Skeletal muscle tissue (tissue), 4 donors: ENCODE data around the gene PHAF1. TPM values are rescaled to one million over a fixed set of nuclear protein-coding genes. Genes with fewer than 3 reads are reported as not detected.

Experiments used
- H3K27ac ChIP-seq: one replicate; pipeline ENCODE4 v1.7.0; 2013; ENCODE audit warnings: mild to moderate bottlenecking, low read depth, low read length, inconsistent platforms
- H3K27me3 ChIP-seq, 3 donors: one replicate each; pipeline ENCODE4 v1.7.0; 2013; ENCODE audit warnings: low read length in 3 of 3; ENCODE audit not compliant: control insufficient read depth in 3 of 3, insufficient read depth in 3 of 3
- H3K36me3 ChIP-seq, 3 donors: one replicate each; pipeline ENCODE4 v1.7.0; 2013; ENCODE audit warnings: low read length in 3 of 3; ENCODE audit not compliant: control insufficient read depth in 3 of 3, insufficient read depth in 3 of 3
- H3K4me1 ChIP-seq, 3 donors: one replicate each; pipeline ENCODE4 v1.7.0; 2013; ENCODE audit warnings: low read length in 3 of 3, mild to moderate bottlenecking in 3 of 3; ENCODE audit not compliant: control insufficient read depth in 3 of 3, insufficient read depth in 3 of 3
- H3K4me3 ChIP-seq, 3 donors: one replicate each; pipeline ENCODE4 v1.7.0; 2013; ENCODE audit warnings: low read length in 3 of 3
- H3K9ac ChIP-seq, 3 donors: one replicate each; pipeline ENCODE4 v1.7.0; 2013; ENCODE audit warnings: low read length in 3 of 3, mild to moderate bottlenecking in 3 of 3, moderate library complexity in 2 of 3, low read depth in 1 of 3
- H3K9me3 ChIP-seq, 3 donors: one replicate each; pipeline ENCODE4 v1.7.0; 2013; ENCODE audit warnings: low read length in 3 of 3; ENCODE audit not compliant: control insufficient read depth in 3 of 3
- total RNA-seq: library from RNA; depleted of rRNA; stranded (reverse); fragments of >200 nt; gene quantifications from one replicate; pipeline ENCODE4 v1.2.3, GENCODE V29; 2014
- donor health status: Osteomylitis.

Gene PHAF1
- total RNA-seq, 1 donor from 2014 or later: 17.7 TPM

GRCh38 chr16:67086822-67087221 lies 22.9 kb upstream of the PHAF1 start:
- Histone ChIP-seq H3K27me3 (no peaks in the 10 kb centered on the region), H3K36me3 (peaks cover 0 to 3% (median 0%) of the 10 kb centered on the region in 3 donors), H3K27ac (no peak overlapping the region), H3K4me1 (peaks cover 6 to 14% (median 9%) of the 10 kb centered on the region in 3 donors), H3K9ac (no peak overlapping the region), H3K4me3 (no peak overlapping the region), H3K9me3 (no peaks in the 10 kb centered on the region)

- Histone ChIP-seq H3K9ac (no peak overlapping the region), H3K4me3 (no peak overlapping the region), H3K4me1 (peaks cover 6 to 14% (median 9%) of the 10 kb centered on the region in 3 donors), H3K27ac (no peak overlapping the region), H3K36me3 (peaks cover 0 to 3% (median 0%) of the 10 kb centered on the region in 3 donors), H3K9me3 (no peaks in the 10 kb centered on the region), H3K27me3 (no peaks in the 10 kb centered on the region)
Observed at GRCh38 chr16:67087291-67087690, 22.4 kb upstream of the PHAF1 start.

- peaks cover 0 to 3% (median 0%) of the 10 kb centered on the region in 3 donors for H3K36me3 ChIP-seq
- H3K27ac ChIP-seq: no peak overlapping the region
Observed at GRCh38 chr16:67087803-67088202, 21.9 kb upstream of the PHAF1 start.

DNA sequence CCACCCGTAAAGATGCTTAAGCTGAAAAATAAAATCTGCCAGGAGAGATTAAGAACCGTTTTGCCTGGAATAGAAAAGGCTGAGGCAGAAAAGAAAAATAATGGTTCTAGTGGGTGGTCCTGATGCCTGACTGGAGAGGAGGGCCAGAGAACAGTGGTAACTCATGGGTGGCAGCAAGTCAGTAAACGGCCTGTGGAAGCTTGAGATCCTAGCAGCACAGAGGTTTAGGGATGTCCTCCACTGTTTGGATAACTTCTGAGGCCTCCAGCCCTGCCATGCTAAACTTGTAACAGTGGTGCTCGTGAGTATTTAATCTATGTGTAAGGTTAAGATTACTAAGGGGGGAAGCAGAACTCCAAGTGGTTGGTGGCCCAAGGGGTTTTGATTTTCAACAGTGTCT lies 21.2 kb upstream of the PHAF1 start:
- Histone ChIP-seq H3K4me1 (peaks cover 6 to 14% (median 9%) of the 10 kb centered on the region in 3 donors), H3K36me3 (peaks cover 0 to 3% (median 0%) of the 10 kb centered on the region in 3 donors), H3K9ac (no peak overlapping the region), H3K27me3 (no peaks in the 10 kb centered on the region), H3K4me3 (no peak overlapping the region), H3K27ac (no peak overlapping the region), H3K9me3 (no peaks in the 10 kb centered on the region)

More at GRCh38 chr16:67087803-67088202, 21.9 kb upstream of the PHAF1 start:
- H3K4me1 ChIP-seq: peaks cover 6 to 14% (median 9%) of the 10 kb centered on the region in 3 donors
- no peak overlapping the region for H3K4me3 ChIP-seq
- no peaks in the 10 kb centered on the region for H3K27me3 ChIP-seq
- H3K9me3 ChIP-seq: no peaks in the 10 kb centered on the region
- peak overlapping the region in 1 of 3 donors; percentile 10 for H3K9ac ChIP-seq

- peak overlapping the region in 1 of 3 donors; percentile 7 for H3K9ac ChIP-seq
- no peak overlapping the region for H3K4me3 ChIP-seq
- H3K36me3 ChIP-seq: peaks cover 0 to 3% (median 0%) of the 10 kb centered on the region in 3 donors
- H3K9me3 ChIP-seq: no peaks in the 10 kb centered on the region
- H3K27me3 ChIP-seq: no peaks in the 10 kb centered on the region
- H3K27ac ChIP-seq: no peak overlapping the region
- peaks cover 6 to 14% (median 9%) of the 10 kb centered on the region in 3 donors for H3K4me1 ChIP-seq
Observed at GRCh38 chr16:67089101-67089500, 20.6 kb upstream of the PHAF1 start.

DNA sequence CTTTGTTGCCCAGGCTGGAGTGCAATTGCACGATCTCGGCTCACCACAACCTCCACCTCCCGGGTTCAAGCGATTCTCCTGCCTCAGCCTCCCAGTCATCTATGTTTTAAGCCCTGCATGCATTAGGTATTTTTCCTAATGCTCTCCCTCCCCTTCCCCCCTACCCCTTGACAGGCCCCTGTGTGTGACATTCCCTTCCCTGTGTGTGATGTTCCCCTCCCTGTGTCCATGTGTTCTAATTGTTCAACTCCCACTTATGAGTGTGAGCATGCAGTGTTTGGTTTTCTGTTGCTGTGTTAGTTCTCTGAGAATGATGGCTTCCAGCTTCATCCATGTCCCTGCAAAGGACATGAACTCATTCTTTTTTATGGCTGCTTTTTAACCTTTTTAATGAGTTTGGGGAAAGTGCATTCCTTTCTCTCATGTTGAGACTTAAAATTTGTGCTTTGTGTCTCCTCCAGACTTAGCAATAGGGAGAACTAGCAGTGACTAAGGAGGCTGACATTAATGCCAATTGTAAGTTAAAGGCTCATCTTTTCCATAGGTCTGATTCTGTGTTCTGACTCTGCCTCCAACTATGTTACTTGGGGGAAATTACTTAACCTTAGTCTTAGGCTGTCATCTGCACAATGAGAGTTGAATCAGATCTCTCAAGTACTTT lies 17.7 kb upstream of the PHAF1 start:
- no peaks in the 10 kb centered on the region for H3K36me3 ChIP-seq
- H3K4me1 ChIP-seq: peaks cover 0 to 9% (median 4%) of the 10 kb centered on the region in 3 donors
- no peak overlapping the region for H3K9ac ChIP-seq
- no peaks in the 10 kb centered on the region for H3K9me3 ChIP-seq
- H3K4me3 ChIP-seq: no peak overlapping the region
- no peaks in the 10 kb centered on the region for H3K27me3 ChIP-seq
- H3K27ac ChIP-seq: no peak overlapping the region

GRCh38 chr16:67093098-67093726 lies 16.5 kb upstream of the PHAF1 start:
- H3K4me3 ChIP-seq: no peak overlapping the region
- no peaks in the 10 kb centered on the region for H3K9me3 ChIP-seq
- peaks cover 0 to 6% (median 4%) of the 10 kb centered on the region in 3 donors for H3K4me1 ChIP-seq
- no peaks in the 10 kb centered on the region for H3K36me3 ChIP-seq
- H3K27ac ChIP-seq: no peak overlapping the region
- H3K9ac ChIP-seq: no peak overlapping the region
- no peaks in the 10 kb centered on the region for H3K27me3 ChIP-seq

DNA sequence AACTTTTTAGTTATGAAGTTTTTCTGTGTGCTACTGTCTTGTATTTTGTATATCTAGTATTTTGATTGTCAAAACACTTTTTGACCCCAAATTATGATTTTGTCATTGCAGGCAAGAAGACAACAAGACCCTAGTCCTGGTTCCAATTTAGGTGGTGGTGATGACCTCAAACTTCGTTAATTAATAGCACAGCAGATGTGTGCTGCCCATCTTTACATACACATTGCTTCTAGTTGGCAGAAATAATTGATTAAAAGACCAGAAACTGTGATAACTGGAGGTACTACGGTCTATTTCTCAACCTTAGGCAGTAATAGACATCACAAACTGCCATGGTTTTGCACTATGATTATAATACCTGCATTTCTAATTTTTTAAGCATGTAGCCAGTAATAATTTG lies 11.1 kb upstream of the PHAF1 start:
- Histone ChIP-seq H3K4me1 (no peaks in the 10 kb centered on the region), H3K27ac (no peak overlapping the region), H3K9ac (no peak overlapping the region), H3K9me3 (no peaks in the 10 kb centered on the region), H3K4me3 (no peak overlapping the region), H3K27me3 (no peaks in the 10 kb centered on the region), H3K36me3 (peaks cover 0 to 4% (median 0%) of the 10 kb centered on the region in 3 donors)

DNA sequence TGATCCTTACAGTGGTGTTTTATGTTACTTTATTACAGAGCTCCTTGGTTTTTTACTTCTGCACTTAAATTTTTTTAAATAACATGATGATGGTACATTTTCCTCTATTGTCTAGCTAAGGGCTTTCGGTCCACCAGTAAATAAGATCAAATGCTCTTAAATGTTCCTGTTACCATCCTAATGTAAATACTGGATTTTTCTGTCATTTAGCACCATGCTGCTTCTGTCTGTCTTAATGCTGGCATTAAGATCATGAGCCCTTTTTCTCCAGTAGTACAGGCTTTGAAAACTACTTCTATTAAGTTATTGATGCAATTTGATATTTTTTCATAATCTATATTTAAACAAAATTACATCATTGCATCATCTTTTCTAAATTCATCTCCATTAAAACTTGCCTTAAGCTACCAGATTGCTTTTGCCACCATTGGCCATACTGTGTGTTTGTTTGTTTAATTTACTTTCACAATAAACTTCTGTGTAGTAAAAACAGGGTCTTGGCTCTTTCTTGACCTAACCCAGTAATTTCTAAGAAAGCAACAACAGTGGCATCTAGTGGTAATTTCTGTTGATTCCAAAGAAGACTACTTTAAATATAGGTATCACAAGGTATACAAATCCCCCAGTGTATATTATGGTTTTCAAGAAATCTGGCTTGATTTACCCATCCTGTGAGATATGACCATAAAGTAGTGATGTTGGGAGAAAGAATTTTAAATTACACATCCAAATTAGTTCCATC lies 9.0 kb upstream of the PHAF1 start:
- Histone ChIP-seq H3K4me3 (no peak overlapping the region), H3K4me1 (peaks cover 0 to 5% (median 3%) of the 10 kb centered on the region in 3 donors), H3K27ac (no peak overlapping the region), H3K36me3 (peaks cover 0 to 4% (median 0%) of the 10 kb centered on the region in 3 donors), H3K9me3 (no peaks in the 10 kb centered on the region), H3K27me3 (no peaks in the 10 kb centered on the region), H3K9ac (no peak overlapping the region)
